Stimulated activated CD8-positive, alpha-beta memory T cell treated with anti-CD3 and anti-CD28 coated beads, Interleukin-15, amount 100 ng/mL, for 4 hours (primary cell): ENCODE results near the gene NPAS3.

Experiments
- DNase-seq, 2 donors: peaks; one replicate each; pipeline ENCODE4 v3.0.0-alpha.2; 2020; ENCODE audit warnings: low read depth in 2 of 2

The NPAS3 gene

GRCh38 chr14:33510991-33511390, 572.3 kb downstream of the NPAS3 start:
- no peak for DNase-seq

- DNase-seq: no peak
Observed at GRCh38 chr14:33511851-33512640, 573.4 kb downstream of the NPAS3 start.

GRCh38 chr14:33515441-33515840, 576.8 kb downstream of the NPAS3 start:
- no peak for DNase-seq

- DNase-seq: no peak
Observed at GRCh38 chr14:33515899-33516298, 577.2 kb downstream of the NPAS3 start.

GRCh38 chr14:33516898-33517436, 578.3 kb downstream of the NPAS3 start:
- no peak for DNase-seq

GRCh38 chr14:33521192-33521591, 582.5 kb downstream of the NPAS3 start:
- no peak for DNase-seq

- DNase-seq: no peak
Observed at GRCh38 chr14:33524244-33524643, 585.6 kb downstream of the NPAS3 start.

- no peak for DNase-seq
Observed at GRCh38 chr14:33525626-33526025, 586.9 kb downstream of the NPAS3 start.

GRCh38 chr14:33527023-33527634, 588.5 kb downstream of the NPAS3 start:
- no peak for DNase-seq

- no peak for DNase-seq
Observed at GRCh38 chr14:33528655-33529054, 590.0 kb downstream of the NPAS3 start.

GRCh38 chr14:33529787-33530757, 591.4 kb downstream of the NPAS3 start:
- no peak for DNase-seq

- DNase-seq: no peak
Observed at GRCh38 chr14:33532553-33532952, 593.9 kb downstream of the NPAS3 start.

- DNase-seq: no peak
Observed at GRCh38 chr14:33534104-33534503, 595.4 kb downstream of the NPAS3 start.

GRCh38 chr14:33534632-33535031, 596.0 kb downstream of the NPAS3 start:
- DNase-seq: no peak

GRCh38 chr14:33539918-33540357, 601.3 kb downstream of the NPAS3 start:
- no peak for DNase-seq

GRCh38 chr14:33541171-33541570, 602.5 kb downstream of the NPAS3 start:
- DNase-seq: no peak

- no peak for DNase-seq
Observed at GRCh38 chr14:33542338-33543287, 603.9 kb downstream of the NPAS3 start.

- DNase-seq: no peak
Observed at GRCh38 chr14:33545696-33546095, 607.0 kb downstream of the NPAS3 start.

GRCh38 chr14:33548606-33549005, 609.9 kb downstream of the NPAS3 start:
- no peak for DNase-seq

GRCh38 chr14:33551963-33552362, 613.3 kb downstream of the NPAS3 start:
- DNase-seq: no peak
